22Rv1 (cell line): Measurements from ENCODE around the gene KRTAP9-7.

Experiments
- H3K27ac ChIP-seq: fragments of 450-650 bp; 2 replicates; pipeline ENCODE4 v1.5.1; 2017
- CTCF ChIP-seq: fragments of 450-650 bp; IDR thresholded peaks from 2 replicates; pipeline ENCODE4 v1.5.1; 2017; ENCODE audit warnings: mild to moderate bottlenecking
- ZFX ChIP-seq: fragments of 450-650 bp; IDR thresholded peaks from 2 replicates; pipeline ENCODE4 v1.6.1; 2017; ENCODE audit warnings: antibody characterized with exemption, borderline replicate concordance

Gene KRTAP9-7

GRCh38 chr17:41307647-41308046 is 32.1 kb downstream of the KRTAP9-7 start:
- no peak overlapping the region for H3K27ac ChIP-seq

GRCh38 chr17:41308251-41308917 is 32.9 kb downstream of the KRTAP9-7 start:
- H3K27ac ChIP-seq, result no peak overlapping the region

More at GRCh38 chr17:41307647-41308046, 32.1 kb downstream of the KRTAP9-7 start:
- TF ChIP-seq CTCF, result no peak
- TF ChIP-seq ZFX, result no peak

GRCh38 chr17:41308918-41309359 is 33.4 kb downstream of the KRTAP9-7 start, which contains the start of gene KRTAP16-1:
KRTAP16-1 (minus strand) TSS chr17:41309309; CDS start chr17:41309253, 56 bp downstream.
- no peak within 1 kb of the TSS for H3K27ac ChIP-seq
- TF ChIP-seq CTCF, result no peak
- no peak for TF ChIP-seq ZFX

More at GRCh38 chr17:41308251-41308917, 32.9 kb downstream of the KRTAP9-7 start:
- TF ChIP-seq ZFX (no peak), CTCF (no peak)

- no peak overlapping the region for H3K27ac ChIP-seq
- TF ChIP-seq CTCF, result no peak
- TF ChIP-seq ZFX, result no peak
These were observed 35.6 kb downstream of the KRTAP9-7 start for GRCh38 chr17:41311111-41311510.

GRCh38 chr17:41315204-41315794 is 39.8 kb downstream of the KRTAP9-7 start, which contains the start of gene KRTAP17-1:
KRTAP17-1 (minus strand) TSS chr17:41315710; CDS start chr17:41315650, 60 bp downstream.
- H3K27ac ChIP-seq, result no peak within 1 kb of the TSS
- TF ChIP-seq CTCF (no peak), ZFX (no peak)

GRCh38 chr17:41315814-41316445 is 40.4 kb downstream of the KRTAP9-7 start:
- TF ChIP-seq CTCF (no peak), ZFX (no peak)
- no peak overlapping the region for H3K27ac ChIP-seq

- H3K27ac ChIP-seq, result no peak overlapping the region
- TF ChIP-seq CTCF (no peak), ZFX (no peak)
These were observed 42.7 kb downstream of the KRTAP9-7 start for GRCh38 chr17:41318231-41318630.
